Aorta (tissue), 5 donors: Measurements from ENCODE around the gene KIF21B. TPM values are rescaled to one million over a fixed set of nuclear protein-coding genes. Genes with fewer than 3 reads are reported as not detected.
"Not testable (repeated sequence)": the region's sequence is repeated elsewhere in the genome, so short reads cannot be mapped to it uniquely, and the experiment has no call there.

Source experiments
- ATAC-seq: fragments of 200-7000 bp; cut with Tn5 transposase; one replicate; pipeline ENCODE4 v1.9.1; 2022; ENCODE audit warnings: moderate library complexity; ENCODE audit not compliant: low FRiP score
- DNase-seq, 2 donors: peaks; one replicate each; pipeline ENCODE4 v3.0.0-alpha.2; 2020
- H3K27ac ChIP-seq, 2 donors: one replicate each; pipeline ENCODE4 v1.5.1; 2013; ENCODE audit warnings: low read length in 2 of 2, mild to moderate bottlenecking in 2 of 2, moderate library complexity in 2 of 2, control low read depth in 1 of 2, inconsistent platforms in 1 of 2, low read depth in 1 of 2
- H3K27me3 ChIP-seq, 2 donors: one replicate each; pipeline ENCODE4 v1.6.1; 2013; ENCODE audit warnings: control low read depth in 1 of 2, low read length in 1 of 2, mild to moderate bottlenecking in 1 of 2, moderate library complexity in 1 of 2; ENCODE audit not compliant: insufficient read depth in 2 of 2, control insufficient read depth in 1 of 2
- H3K36me3 ChIP-seq, 2 donors: one replicate each; pipeline ENCODE4 v1.6.1; 2013; ENCODE audit warnings: control low read depth in 1 of 2, low read length in 1 of 2, mild to moderate bottlenecking in 1 of 2; ENCODE audit not compliant: insufficient read depth in 2 of 2, control insufficient read depth in 1 of 2
- H3K4me1 ChIP-seq, 2 donors: one replicate each; pipeline ENCODE4 v1.6.1; 2013; ENCODE audit warnings: low read length in 2 of 2, control low read depth in 1 of 2, mild to moderate bottlenecking in 1 of 2, moderate library complexity in 1 of 2; ENCODE audit not compliant: insufficient read depth in 2 of 2, control insufficient read depth in 1 of 2
- H3K4me3 ChIP-seq, 2 donors: one replicate each; pipeline ENCODE4 v1.5.1; 2013; ENCODE audit warnings: low read length in 2 of 2, control low read depth in 1 of 2, mild to moderate bottlenecking in 1 of 2
- H3K9me3 ChIP-seq: one replicate; pipeline ENCODE4 v1.6.1; 2013; ENCODE audit warnings: mild to moderate bottlenecking, low read length; ENCODE audit not compliant: control insufficient read depth
- WGBS, 2 donors: extraction: QIAGEN DNeasy Blood & Tissue Kit; methylation state at CpG; one replicate each; pipeline ENCODE4 v1.1.7; 2013; 5-methylcytosine and 5-hydroxymethylcytosine counted together
- intact Hi-C, 2 donors: fragments of 100-400 bp; cut with DNase I; formaldehyde crosslinking; loops; one replicate each; pipeline versions ENCODE4 v1.14.2 to v1.15.0; 2022
- polyA plus RNA-seq, 2 donors: library from polyadenylated mRNA; stranded (reverse); fragments of 200-250 nt; gene quantifications; one replicate each; pipeline ENCODE4 v1.2.3, GENCODE V29; 2013
- total RNA-seq, 2 donors: library from RNA; stranded (reverse); fragmentation: NEBNext Ultra II Directional; extraction: Animal tissue kit (Norgen Biotek cat#: 25700); gene quantifications; one replicate each; pipeline ENCODE4 v1.2.1, GENCODE V29; 2021
- donor health status: healthy with polysubstance abuse.
- donor health status: Bipolar disorder and iron deficiency.
- donor health status: DM: no; HTN: no; CAD: no.
- donor health status: DM: no; HTN: no; CAD: no.
- donor health status: DM: yes; HTN: yes; CAD: no.

The KIF21B gene
- total and polyA plus RNA-seq, 4 donors: 0.31 to 4.6 (median 2.3) TPM

- Histone ChIP-seq H3K4me3 (no peak overlapping the region), H3K27me3 (no peaks in the 10 kb centered on the region), H3K27ac (no peak overlapping the region), H3K9me3 (no peaks in the 10 kb centered on the region), H3K36me3 (no peaks in the 10 kb centered on the region), H3K4me1 (no peaks in the 10 kb centered on the region)
- ATAC-seq: no peak
- no peak for DNase-seq
- intact Hi-C loops: no loop called here
- WGBS, 2 donors: 97 to 98% methylated on average over 13 of the region's 13 CpGs
These were observed 54.8 kb downstream of the KIF21B start for GRCh38 chr1:200968469-200969410.

DNA sequence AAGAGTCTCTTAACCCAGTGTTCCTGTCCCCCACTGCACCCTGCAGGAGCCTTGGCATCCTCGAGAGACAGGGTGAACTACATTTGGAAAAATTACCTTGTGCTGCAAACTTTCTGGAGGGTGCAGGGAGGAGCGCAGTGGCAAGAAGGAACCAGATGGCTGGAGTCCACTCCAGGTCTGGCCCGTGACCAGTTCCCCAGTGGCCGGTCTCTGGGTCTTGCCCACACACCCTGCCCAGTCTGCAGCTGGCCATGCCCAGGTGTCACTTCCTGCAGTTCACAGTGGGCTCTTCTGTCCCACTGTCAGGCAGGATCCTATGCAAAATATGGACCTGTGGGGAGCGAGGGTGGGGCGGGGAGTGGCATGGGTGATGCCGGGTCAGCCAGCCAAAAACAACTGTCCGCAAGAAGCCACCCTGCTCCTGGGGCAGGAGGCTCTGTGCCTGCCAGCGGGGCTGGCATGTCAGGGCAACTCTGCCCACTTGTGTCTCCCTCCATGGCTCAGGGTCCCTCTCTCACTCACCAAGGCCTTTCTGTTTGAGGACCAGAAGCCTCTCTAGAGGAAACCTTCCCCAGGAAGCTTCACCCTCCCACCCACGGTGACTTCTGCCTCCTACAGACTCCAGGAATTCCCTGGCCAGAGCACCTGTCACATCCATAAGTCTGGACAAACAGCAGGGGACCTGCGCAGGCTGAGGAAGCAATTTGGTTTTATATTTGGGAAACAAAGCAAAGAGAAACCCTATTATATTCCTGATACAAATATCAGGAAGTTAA, 55.6 kb downstream of the KIF21B start:
- Histone ChIP-seq H3K9me3 (no peaks in the 10 kb centered on the region), H3K36me3 (no peaks in the 10 kb centered on the region), H3K27me3 (no peaks in the 10 kb centered on the region), H3K4me3 (no peak overlapping the region), H3K27ac (no peak overlapping the region), H3K4me1 (no peaks in the 10 kb centered on the region)
- no peak for DNase-seq
- intact Hi-C loops: no loop called here
- WGBS, 2 donors: 89 to 91% methylated on average over 11 of the region's 11 CpGs
- ATAC-seq: no peak

DNA sequence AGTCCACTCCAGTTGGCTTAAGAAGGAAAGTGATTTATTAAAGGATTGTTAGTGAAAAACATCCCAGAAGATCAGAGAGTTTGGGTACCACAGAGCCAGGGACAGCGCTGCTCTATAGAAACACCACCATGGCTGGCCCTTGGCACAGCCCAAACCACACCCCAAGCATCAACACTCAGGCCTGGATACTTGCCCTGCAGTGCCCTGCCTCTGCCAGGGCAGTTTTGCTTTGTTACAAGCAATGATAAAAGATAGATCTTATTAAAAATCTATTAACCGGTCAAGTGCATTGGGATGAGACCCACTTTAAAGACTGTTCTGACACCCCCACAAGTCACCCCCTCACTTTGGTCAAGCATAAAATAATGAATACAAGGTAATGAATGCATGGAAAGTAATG, 56.6 kb downstream of the KIF21B start:
- 87 to 92% methylated on average over 2 of the region's 2 CpGs for WGBS, 2 donors
- Histone ChIP-seq H3K4me3 (no peak overlapping the region), H3K4me1 (no peaks in the 10 kb centered on the region), H3K27me3 (no peaks in the 10 kb centered on the region), H3K36me3 (no peaks in the 10 kb centered on the region), H3K9me3 (no peaks in the 10 kb centered on the region), H3K27ac (no peak overlapping the region)
- ATAC-seq: no peak
- intact Hi-C loops: no loop called here
- DNase-seq: no peak

GRCh38 chr1:200965111-200965805, 58.3 kb downstream of the KIF21B start:
- Histone ChIP-seq H3K9me3 (no peaks in the 10 kb centered on the region), H3K27ac (no peak overlapping the region), H3K4me3 (no peak overlapping the region), H3K4me1 (no peaks in the 10 kb centered on the region), H3K27me3 (no peaks in the 10 kb centered on the region), H3K36me3 (no peaks in the 10 kb centered on the region)
- DNase-seq: no peak
- intact Hi-C loops: no loop called here
- WGBS, 2 donors: 46 to 55% methylated on average over 6 of the region's 6 CpGs
- no peak for ATAC-seq

- not testable (repeated sequence) for H3K9me3 ChIP-seq
These were observed 59.6 kb downstream of the KIF21B start for GRCh38 chr1:200963888-200964287.

DNA sequence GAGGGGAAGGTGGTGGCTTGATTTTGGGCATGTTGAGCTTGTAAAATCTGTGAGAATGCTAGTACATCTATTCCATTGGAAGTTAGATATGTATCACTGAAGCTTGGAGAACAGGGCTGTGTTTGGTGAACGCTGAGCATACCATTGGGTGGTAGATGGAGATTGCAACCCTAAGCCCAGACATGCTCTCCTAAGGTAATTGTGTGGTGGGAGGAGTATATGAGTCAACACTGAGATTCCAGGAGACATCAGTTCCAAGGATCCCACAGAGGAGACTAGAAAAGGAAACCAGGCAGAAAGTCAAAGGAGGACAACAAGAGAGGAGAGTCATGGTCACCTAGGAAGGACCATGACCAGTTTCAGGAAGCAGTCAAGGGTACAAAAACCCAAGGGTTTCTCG, 60.4 kb downstream of the KIF21B start:
- H3K36me3 ChIP-seq: no peaks in the 10 kb centered on the region
- DNase-seq: no peak
- no peak overlapping the region for H3K27ac ChIP-seq
- no peak overlapping the region for H3K4me3 ChIP-seq
- H3K4me1 ChIP-seq: no peaks in the 10 kb centered on the region
- H3K9me3 ChIP-seq: no peaks in the 10 kb centered on the region
- 97 to 98% methylated on average over 2 of the region's 2 CpGs for WGBS, 2 donors
- no peak for ATAC-seq
- H3K27me3 ChIP-seq: no peaks in the 10 kb centered on the region
- intact Hi-C loops: no loop called here

More at GRCh38 chr1:200963888-200964287, 59.6 kb downstream of the KIF21B start:
- H3K27me3 ChIP-seq, H3K36me3 ChIP-seq, H3K4me1 ChIP-seq, DNase-seq, H3K27ac ChIP-seq, ATAC-seq, H3K4me3 ChIP-seq, intact Hi-C loops: not testable (repeated sequence)
- WGBS, 2 donors: 88 to 90% methylated on average over 11 of the region's 11 CpGs

DNA sequence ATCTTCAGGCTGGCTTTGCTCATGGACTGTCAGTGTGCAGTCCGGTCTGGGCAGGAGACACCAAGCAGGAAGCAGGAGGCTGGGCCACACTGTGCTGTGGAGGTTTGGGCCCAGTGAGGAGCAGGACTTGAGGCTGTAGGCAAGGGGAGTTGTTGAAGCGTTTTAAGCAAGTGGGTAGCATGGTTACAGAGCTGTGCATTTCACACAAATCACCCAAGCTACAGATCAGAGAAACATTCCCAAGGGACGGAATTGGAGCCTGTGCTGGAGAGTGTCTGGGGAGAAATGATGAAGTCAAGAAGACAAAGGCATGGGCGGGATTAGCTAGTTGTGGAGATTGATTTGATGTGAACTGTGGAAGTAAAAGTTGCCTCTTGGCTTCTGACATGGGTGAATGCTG, 60.9 kb downstream of the KIF21B start:
- 89% methylated on average over 4 of the region's 4 CpGs for WGBS, 2 donors
- intact Hi-C loops: no loop called here
- H3K27me3 ChIP-seq: no peaks in the 10 kb centered on the region
- no peak overlapping the region for H3K27ac ChIP-seq
- H3K36me3 ChIP-seq: no peaks in the 10 kb centered on the region
- no peak overlapping the region for H3K4me3 ChIP-seq
- no peak for DNase-seq
- no peak for ATAC-seq
- H3K4me1 ChIP-seq: no peaks in the 10 kb centered on the region
- H3K9me3 ChIP-seq: no peaks in the 10 kb centered on the region

DNA sequence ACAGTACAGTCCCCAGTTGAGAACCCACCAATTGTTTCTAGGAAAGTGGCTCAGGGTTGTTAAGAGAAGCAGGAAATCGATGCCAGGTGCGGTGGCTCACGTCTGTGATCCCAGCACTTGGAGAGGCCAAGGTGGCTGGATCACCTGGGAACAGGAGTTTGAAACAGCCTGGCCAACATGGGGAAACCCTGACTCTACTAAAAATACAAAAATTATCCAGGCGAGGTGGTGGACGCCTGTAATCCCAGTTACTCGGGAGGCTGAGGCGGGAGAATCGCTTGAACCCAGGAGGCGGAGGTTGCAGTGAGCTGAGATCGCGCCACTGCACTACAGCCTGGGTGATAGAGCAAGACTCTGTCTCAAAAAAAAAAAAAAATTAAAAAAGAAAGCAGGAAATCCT, 61.4 kb downstream of the KIF21B start:
- H3K27me3 ChIP-seq, H3K36me3 ChIP-seq, H3K4me3 ChIP-seq, DNase-seq, H3K9me3 ChIP-seq, ATAC-seq, intact Hi-C loops, H3K4me1 ChIP-seq, H3K27ac ChIP-seq: not testable (repeated sequence)
- 97% methylated on average over 11 of the region's 11 CpGs for WGBS, 2 donors
